HG03064 (cell line): Measurements from ENCODE around the gene TMEM176B.

Experiments used
- ATAC-seq: cut with Tn5 transposase; IDR thresholded peaks from one replicate; pipeline ENCODE4 v1.9.1; 2021; ENCODE audit warnings: low read depth; ENCODE audit not compliant: unreplicated experiment

TMEM176B gene

GRCh38 chr7:150755473-150756099, 44.6 kb downstream of the TMEM176B start:
- ATAC-seq, result no peak

GRCh38 chr7:150754951-150755350, 45.2 kb downstream of the TMEM176B start:
- ATAC-seq, result no peak

GRCh38 chr7:150753826-150754603, 46.1 kb downstream of the TMEM176B start:
- no peak for ATAC-seq

- ATAC-seq, result no peak
Observed at GRCh38 chr7:150753239-150753638, 46.9 kb downstream of the TMEM176B start.

- ATAC-seq, result no peak
Observed at GRCh38 chr7:150751702-150752101, 48.5 kb downstream of the TMEM176B start.

GRCh38 chr7:150748376-150748775, 51.8 kb downstream of the TMEM176B start:
- no peak for ATAC-seq

GRCh38 chr7:150746921-150747320, 53.2 kb downstream of the TMEM176B start:
- ATAC-seq, result no peak

GRCh38 chr7:150745876-150746275, 54.3 kb downstream of the TMEM176B start:
- no peak for ATAC-seq

- no peak for ATAC-seq
Observed at GRCh38 chr7:150745086-150745485, 55.1 kb downstream of the TMEM176B start.

GRCh38 chr7:150744041-150744656, 56.0 kb downstream of the TMEM176B start:
- no peak for ATAC-seq

GRCh38 chr7:150742286-150742968, 57.7 kb downstream of the TMEM176B start:
- ATAC-seq, result no peak
